Transverse colon (tissue), 4 donors: ENCODE data around the gene KATNB1. TPM values are rescaled to one million over a fixed set of nuclear protein-coding genes. Genes with fewer than 3 reads are reported as not detected.

ENCODE experiments used
- DNase-seq: peaks from one replicate; pipeline ENCODE4 v3.0.0-alpha.2; 2019
- H3K27ac ChIP-seq, 4 donors: fragments of 200-600 bp; sonication (generic); 2 replicates each; pipeline ENCODE4 v1.5.1; 2016 to 2018; ENCODE audit warnings: inconsistent platforms in 4 of 4
- H3K27me3 ChIP-seq: fragments of 200-600 bp; sonication (generic); 2 replicates; pipeline ENCODE4 v1.5.1; 2017; ENCODE audit warnings: inconsistent platforms
- H3K36me3 ChIP-seq, 4 donors: fragments of 200-600 bp; sonication (generic); 2 replicates each; pipeline ENCODE4 v1.5.1; 2017 to 2019; ENCODE audit warnings: inconsistent platforms in 4 of 4
- H3K4me1 ChIP-seq, 4 donors: fragments of 200-600 bp; sonication (generic); 2 replicates each; pipeline ENCODE4 v1.5.1; 2017 to 2020; ENCODE audit warnings: inconsistent platforms in 4 of 4
- H3K4me3 ChIP-seq, 4 donors: fragments of 200-600 bp; sonication (generic); 1 replicate in 1 of 4; 2 replicates in 3 of 4; pipeline versions ENCODE4 v1.5.1 to v1.6.1; 2017 to 2019; ENCODE audit warnings: inconsistent platforms in 4 of 4
- H3K9me3 ChIP-seq, 2 donors: fragments of 200-600 bp; sonication (generic); 2 replicates each; pipeline ENCODE4 v1.5.1; 2017 to 2019; ENCODE audit warnings: inconsistent platforms in 2 of 2
- CTCF ChIP-seq, 5 experiments: fragments of 200-600 bp in 3 of 5; fragments of 450-650 bp in 2 of 5; sonication (generic) in 3 of 5; IDR thresholded peaks; 1 replicate in 2 of 5; 2 replicates in 3 of 5; pipeline ENCODE4 v1.5.1; 2016 to 2017; ENCODE audit warnings: antibody characterized with exemption in 5 of 5, inconsistent platforms in 3 of 5, mild to moderate bottlenecking in 2 of 5, moderate library complexity in 1 of 5
- EP300 ChIP-seq: sonication (generic); formaldehyde crosslinking; IDR thresholded peaks from one replicate; pipeline ENCODE4 v1.6.1; 2017; ENCODE audit warnings: antibody characterized with exemption, low read depth
- POLR2A ChIP-seq: fragments of 450-650 bp; IDR thresholded peaks from one replicate; pipeline ENCODE4 v1.6.1; 2016; ENCODE audit warnings: antibody characterized with exemption, mild to moderate bottlenecking, moderate library complexity
- POLR2AphosphoS5 ChIP-seq, 3 donors: sonication (generic); formaldehyde crosslinking; IDR thresholded peaks; one replicate each; pipeline ENCODE4 v1.6.1; 2016; ENCODE audit warnings: antibody characterized with exemption in 3 of 3
- WGBS, 2 donors: methylation state at CpG; one replicate each; pipeline ENCODE4 v1.1.5; 2018; ENCODE audit warnings: low coverage in 1 of 2; 5-methylcytosine and 5-hydroxymethylcytosine counted together
- in situ Hi-C, 4 donors: fragments of 200-750 bp; cut with MboI; loops; one replicate each; pipeline versions ENCODE4 v1.15.0 to v1.15.1; 2017; ENCODE audit warnings: low sequenced_read_pairs in 3 of 4, low pct_ligation_motif_present in 1 of 4, low pct_unique_long_range_greater_than_20kb in 1 of 4
- intact Hi-C: fragments of 100-400 bp; cut with DNase I; formaldehyde crosslinking; loops from one replicate; pipeline ENCODE4 v1.15.1; 2023; ENCODE audit warnings: low total_unique reads
- total RNA-seq, 4 donors: library from RNA; depleted of rRNA; stranded (reverse); fragments of >200 nt; gene quantifications; one replicate each; pipeline ENCODE4 v1.1.0, GENCODE V29; 2016

Gene KATNB1
- total RNA-seq, 4 donors from 2014 or later = 11.3 to 28.4 (median 22.3) TPM

GRCh38 chr16:57696240-57696639, 39.3 kb upstream of the KATNB1 start:
- 79% methylated on average over 7 of the region's 7 CpGs; no CpG with 5 or more reads in 1 of the 2 donors for WGBS, 2 donors
- H3K9me3 ChIP-seq = no peaks in the 10 kb centered on the region
- TF ChIP-seq POLR2A (no peak), POLR2AphosphoS5 (IDR thresholded peaks at IDR 0.05) (no peak), CTCF (IDR thresholded peaks at IDR 0.05) (no peak), EP300 (no peak)
- DNase-seq = no peak
- intact Hi-C loops (no loop called here), in situ Hi-C loops (no loop called here)
- H3K4me1 ChIP-seq = no peaks in the 10 kb centered on the region
- no peak overlapping the region for H3K27ac ChIP-seq
- H3K27me3 ChIP-seq = no peaks in the 10 kb centered on the region
- H3K36me3 ChIP-seq = no peaks in the 10 kb centered on the region
- H3K4me3 ChIP-seq = no peak overlapping the region

- intact Hi-C loops (no loop called here), in situ Hi-C loops (no loop called here)
- Histone ChIP-seq H3K4me3 (no peak overlapping the region), H3K27me3 (no peaks in the 10 kb centered on the region), H3K9me3 (no peaks in the 10 kb centered on the region), H3K4me1 (no peaks in the 10 kb centered on the region), H3K36me3 (no peaks in the 10 kb centered on the region), H3K27ac (no peak overlapping the region)
- no peak for TF ChIP-seq EP300
- no peak for TF ChIP-seq POLR2A
- no peak for TF ChIP-seq CTCF (IDR thresholded peaks at IDR 0.05)
- TF ChIP-seq POLR2AphosphoS5 (IDR thresholded peaks at IDR 0.05) = no peak
- 89 to 91% methylated on average over 9 to 17 of the region's 17 CpGs for WGBS, 2 donors
- no peak for DNase-seq
These were observed 37.6 kb upstream of the KATNB1 start for GRCh38 chr16:57697896-57698537.

- H3K4me3 ChIP-seq = no peak overlapping the region
- intact Hi-C loops = no loop called here
- WGBS, 2 donors = 78 to 90% methylated on average over 4 to 15 of the region's 16 CpGs
- in situ Hi-C loops = no loop called here
- H3K9me3 ChIP-seq = no peaks in the 10 kb centered on the region
- H3K27me3 ChIP-seq = no peaks in the 10 kb centered on the region
- no peaks in the 10 kb centered on the region for H3K36me3 ChIP-seq
- no peak for TF ChIP-seq CTCF (IDR thresholded peaks at IDR 0.05)
- no peak for TF ChIP-seq EP300
- no peak for TF ChIP-seq POLR2AphosphoS5 (IDR thresholded peaks at IDR 0.05)
- TF ChIP-seq POLR2A = no peak
- H3K27ac ChIP-seq = no peak overlapping the region
- H3K4me1 ChIP-seq = no peaks in the 10 kb centered on the region
- no peak for DNase-seq
These were observed 36.7 kb upstream of the KATNB1 start for GRCh38 chr16:57698812-57699405.

- H3K4me1 ChIP-seq = no peaks in the 10 kb centered on the region
- WGBS, 2 donors = 94% methylated on average over 3 of the region's 3 CpGs; no CpG with 5 or more reads in 1 of the 2 donors
- intact Hi-C loops (no loop called here), in situ Hi-C loops (no loop called here)
- H3K36me3 ChIP-seq = no peaks in the 10 kb centered on the region
- H3K27me3 ChIP-seq = no peaks in the 10 kb centered on the region
- no peak for DNase-seq
- TF ChIP-seq POLR2AphosphoS5 (IDR thresholded peaks at IDR 0.05) = no peak
- no peak overlapping the region for H3K27ac ChIP-seq
- H3K4me3 ChIP-seq = no peak overlapping the region
- no peaks in the 10 kb centered on the region for H3K9me3 ChIP-seq
These were observed 36.1 kb upstream of the KATNB1 start for GRCh38 chr16:57699481-57699880.
